Mesendoderm (in vitro differentiated cells): Measurements from ENCODE around the gene TXNDC5.

Experiments
- DNase-seq: peaks from one replicate; pipeline ENCODE4 v3.0.0; 2013
- H2AK5ac ChIP-seq: 2 replicates; pipeline ENCODE4 v1.6.1; 2013; ENCODE audit warnings: low read length, inconsistent platforms
- H2BK120ac ChIP-seq: 2 replicates; pipeline ENCODE4 v1.6.1; 2013; ENCODE audit warnings: low read depth, mild to moderate bottlenecking, low read length, moderate library complexity, mixed read lengths
- H2BK15ac ChIP-seq: replicated peaks from 2 replicates; pipeline ENCODE4 v1.6.1; 2013; ENCODE audit warnings: low read depth, mild to moderate bottlenecking, moderate library complexity
- H2BK5ac ChIP-seq: 2 replicates; pipeline ENCODE4 v1.6.1; 2013; ENCODE audit warnings: low read length, inconsistent platforms
- H3K18ac ChIP-seq: 2 replicates; pipeline ENCODE4 v1.6.1; 2013; ENCODE audit warnings: mild to moderate bottlenecking, low read length, mixed read lengths
- H3K23ac ChIP-seq: one replicate; pipeline ENCODE4 v1.6.1; 2013; ENCODE audit warnings: low read length
- H3K27ac ChIP-seq: 2 replicates; pipeline ENCODE4 v1.5.1; 2013; ENCODE audit warnings: low read depth, mild to moderate bottlenecking, inconsistent platforms, low read length, moderate library complexity
- H3K27me3 ChIP-seq: 2 replicates; pipeline ENCODE4 v1.6.1; 2013; ENCODE audit warnings: low read length, control low read depth, mild to moderate bottlenecking, inconsistent platforms; ENCODE audit not compliant: insufficient read depth, poor library complexity
- H3K36me3 ChIP-seq: 2 replicates; pipeline ENCODE4 v1.6.1; 2013; ENCODE audit warnings: low read length, inconsistent platforms; ENCODE audit not compliant: control insufficient read depth, insufficient read depth
- H3K4ac ChIP-seq: one replicate; pipeline ENCODE4 v1.6.1; 2013; ENCODE audit warnings: low read depth, mild to moderate bottlenecking, low read length, moderate library complexity
- H3K4me1 ChIP-seq: 2 replicates; pipeline ENCODE4 v1.6.1; 2013; ENCODE audit warnings: low read depth, low read length, inconsistent platforms; ENCODE audit not compliant: control insufficient read depth
- H3K4me2 ChIP-seq: 2 replicates; pipeline ENCODE4 v1.6.1; 2013; ENCODE audit warnings: low read length
- H3K4me3 ChIP-seq: 2 replicates; pipeline ENCODE4 v1.5.1; 2013; ENCODE audit warnings: mild to moderate bottlenecking, low read length
- H3K56ac ChIP-seq: one replicate; pipeline ENCODE4 v1.6.1; 2013; ENCODE audit warnings: low read length
- H3K79me1 ChIP-seq: 2 replicates; pipeline ENCODE4 v1.6.1; 2013; ENCODE audit warnings: low read length, inconsistent platforms
- H3K79me2 ChIP-seq: 2 replicates; pipeline ENCODE4 v1.6.1; 2013; ENCODE audit warnings: mild to moderate bottlenecking, low read length; ENCODE audit not compliant: control insufficient read depth, insufficient read depth
- H3K9ac ChIP-seq: 2 replicates; pipeline ENCODE4 v1.6.1; 2013; ENCODE audit warnings: low read length, inconsistent platforms
- H4K5ac ChIP-seq: one replicate; pipeline ENCODE4 v1.6.1; 2013; ENCODE audit warnings: low read length
- H4K8ac ChIP-seq: one replicate; pipeline ENCODE4 v1.6.1; 2013; ENCODE audit warnings: low read depth, mild to moderate bottlenecking, control low read depth, low read length, moderate library complexity
- WGBS: extraction: QIAGEN DNeasy Blood & Tissue Kit; methylation state at CpG from one replicate; pipeline ENCODE4 v1.1.7; 2013; ENCODE audit warnings: low lambda C conversion rate, missing lambda C conversion rate; ENCODE audit not compliant: insufficient coverage; ENCODE audit errors: extremely low coverage; 5-methylcytosine and 5-hydroxymethylcytosine counted together

TXNDC5 gene

GRCh38 chr6:7848229-7848628 lies 62.4 kb downstream of the TXNDC5 start:
- no peaks in the 10 kb centered on the region for H3K4me1 ChIP-seq

GRCh38 chr6:7846966-7847818 lies 63.4 kb downstream of the TXNDC5 start:
- no peak overlapping the region for H4K8ac ChIP-seq
- H3K23ac ChIP-seq: no peak overlapping the region
- no peak overlapping the region for H3K27ac ChIP-seq
- no peaks in the 10 kb centered on the region for H3K27me3 ChIP-seq
- no peak overlapping the region for H2AK5ac ChIP-seq
- H3K36me3 ChIP-seq: no peaks in the 10 kb centered on the region
- no peak overlapping the region for H3K18ac ChIP-seq
- no peaks in the 10 kb centered on the region for H3K79me1 ChIP-seq
- no peak overlapping the region for H2BK120ac ChIP-seq
- no peak overlapping the region for H2BK5ac ChIP-seq
- no peak overlapping the region for H3K9ac ChIP-seq
- no peak overlapping the region for H3K4me3 ChIP-seq
- H3K56ac ChIP-seq: no peak overlapping the region
- no peak overlapping the region for H3K4me2 ChIP-seq
- no peaks in the 10 kb centered on the region for H3K4me1 ChIP-seq
- no CpG with 5 or more reads among the region's 7 CpGs for WGBS
- H2BK15ac ChIP-seq: no peak overlapping the region
- no peak overlapping the region for H3K4ac ChIP-seq
- DNase-seq: peak; percentile 26
- H4K5ac ChIP-seq: no peak overlapping the region
- H3K79me2 ChIP-seq: no peaks in the 10 kb centered on the region

More at GRCh38 chr6:7848229-7848628, 62.4 kb downstream of the TXNDC5 start:
- Histone ChIP-seq H3K36me3 (no peaks in the 10 kb centered on the region), H3K79me2 (no peaks in the 10 kb centered on the region), H2BK120ac (no peak overlapping the region), H3K4ac (no peak overlapping the region), H3K18ac (no peak overlapping the region), H4K5ac (no peak overlapping the region), H3K4me3 (no peak overlapping the region), H3K23ac (no peak overlapping the region), H3K56ac (no peak overlapping the region), H4K8ac (no peak overlapping the region), H2AK5ac (no peak overlapping the region), H2BK5ac (no peak overlapping the region), H3K27ac (no peak overlapping the region), H3K9ac (no peak overlapping the region), H3K27me3 (no peaks in the 10 kb centered on the region), H3K4me2 (no peak overlapping the region), H2BK15ac (no peak overlapping the region), H3K79me1 (no peaks in the 10 kb centered on the region)
- no CpG with 5 or more reads among the region's 4 CpGs for WGBS
- no peak for DNase-seq

GRCh38 chr6:7841781-7842468 lies 68.7 kb downstream of the TXNDC5 start:
- Histone ChIP-seq H3K18ac (no peak overlapping the region), H3K4me2 (no peak overlapping the region), H4K5ac (no peak overlapping the region), H3K27me3 (no peaks in the 10 kb centered on the region), H3K4me1 (no peaks in the 10 kb centered on the region), H3K56ac (no peak overlapping the region), H2BK5ac (no peak overlapping the region), H3K79me1 (no peaks in the 10 kb centered on the region), H2AK5ac (no peak overlapping the region), H3K23ac (no peak overlapping the region), H3K4ac (no peak overlapping the region), H4K8ac (no peak overlapping the region), H2BK120ac (no peak overlapping the region), H3K36me3 (no peaks in the 10 kb centered on the region), H3K27ac (no peak overlapping the region), H3K4me3 (no peak overlapping the region), H3K9ac (no peak overlapping the region), H3K79me2 (no peaks in the 10 kb centered on the region), H2BK15ac (no peak overlapping the region)
- WGBS: no CpG with 5 or more reads among the region's 3 CpGs
- no peak for DNase-seq

GRCh38 chr6:7836371-7837026 lies 74.1 kb downstream of the TXNDC5 start:
- H3K9ac ChIP-seq: no peak overlapping the region
- H3K79me2 ChIP-seq: no peaks in the 10 kb centered on the region
- no peak overlapping the region for H3K23ac ChIP-seq
- WGBS: 100% methylated on average over 1 of the region's 4 CpGs
- no peak overlapping the region for H3K56ac ChIP-seq
- no peaks in the 10 kb centered on the region for H3K36me3 ChIP-seq
- no peaks in the 10 kb centered on the region for H3K79me1 ChIP-seq
- no peaks in the 10 kb centered on the region for H3K27me3 ChIP-seq
- DNase-seq: no peak
- H2BK120ac ChIP-seq: no peak overlapping the region
- H2AK5ac ChIP-seq: no peak overlapping the region
- no peak overlapping the region for H3K4me3 ChIP-seq
- H2BK5ac ChIP-seq: no peak overlapping the region
- H3K18ac ChIP-seq: no peak overlapping the region
- H4K5ac ChIP-seq: no peak overlapping the region
- H3K4ac ChIP-seq: no peak overlapping the region
- no peak overlapping the region for H4K8ac ChIP-seq
- no peak overlapping the region for H2BK15ac ChIP-seq
- no peak overlapping the region for H3K4me2 ChIP-seq
- no peak overlapping the region for H3K27ac ChIP-seq
- H3K4me1 ChIP-seq: no peaks in the 10 kb centered on the region

- no CpG with 5 or more reads among the region's 4 CpGs for WGBS
- Histone ChIP-seq H2BK120ac (no peak overlapping the region), H3K79me2 (no peaks in the 10 kb centered on the region), H4K8ac (no peak overlapping the region), H3K36me3 (no peaks in the 10 kb centered on the region), H2AK5ac (no peak overlapping the region), H2BK5ac (no peak overlapping the region), H2BK15ac (no peak overlapping the region), H3K79me1 (no peaks in the 10 kb centered on the region), H3K4me2 (no peak overlapping the region), H3K56ac (no peak overlapping the region), H3K4ac (no peak overlapping the region), H3K4me1 (no peaks in the 10 kb centered on the region), H3K4me3 (no peak overlapping the region), H3K9ac (no peak overlapping the region), H3K18ac (no peak overlapping the region), H4K5ac (no peak overlapping the region), H3K23ac (no peak overlapping the region), H3K27me3 (no peaks in the 10 kb centered on the region), H3K27ac (no peak overlapping the region)
- no peak for DNase-seq
Measured at GRCh38 chr6:7833751-7834070, 76.9 kb downstream of the TXNDC5 start.
